ENCODE data around the gene PLCL1. TPM values are rescaled to one million over a fixed set of nuclear protein-coding genes. Genes with fewer than 3 reads are reported as not detected.

The PLCL1 gene
- total RNA-seq, 6 donors from 2014 or later, result 5.3 to 17.0 (median 8.1) TPM

DNA sequence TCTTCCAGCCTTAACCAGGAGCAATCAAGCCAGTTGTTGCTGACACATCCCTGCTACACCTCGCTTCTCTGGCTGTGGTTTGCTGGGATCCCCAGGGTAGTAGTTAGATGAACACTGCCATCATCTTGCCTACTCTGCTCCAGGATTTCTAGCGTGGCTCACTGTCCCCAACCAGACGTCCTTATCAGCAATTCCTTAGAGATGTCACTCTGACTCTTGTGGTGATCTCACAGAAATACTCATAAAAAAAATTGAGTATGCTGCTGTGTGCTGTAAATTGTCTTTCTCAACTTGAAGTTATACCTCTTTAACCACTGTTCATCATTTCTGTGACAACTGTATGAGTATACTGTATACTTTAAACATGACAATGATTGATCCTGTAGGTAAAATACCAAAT, 63.2 kb downstream of the PLCL1 start:
- H3K9me3 ChIP-seq, result no peaks in the 10 kb centered on the region
- WGBS, 2 donors, result 76 to 81% methylated on average over 3 of the region's 3 CpGs

GRCh38 chr2:197868206-197868605, 63.8 kb downstream of the PLCL1 start:
- H3K4me3 ChIP-seq, result no peak overlapping the region
- 93 to 95% methylated on average over 3 of the region's 3 CpGs for WGBS, 2 donors
- no peak overlapping the region for H3K27ac ChIP-seq
- peaks cover 0 to 5% (median 0%) of the 10 kb centered on the region in 4 donors for H3K4me1 ChIP-seq
- no peaks in the 10 kb centered on the region for H3K27me3 ChIP-seq
- H3K36me3 ChIP-seq, result no peaks in the 10 kb centered on the region
- ATAC-seq (ENCODE audit: low FRiP score in 2 of 2) (no peak), DNase-seq (no peak)
- no peaks in the 10 kb centered on the region for H3K9me3 ChIP-seq
- no peak for TF ChIP-seq POLR2AphosphoS5 (IDR thresholded peaks at IDR 0.05)
- TF ChIP-seq POLR2A (IDR thresholded peaks at IDR 0.05), result no peak
- TF ChIP-seq CTCF (IDR thresholded peaks at IDR 0.05), result no peak
- no peak for TF ChIP-seq EP300 (IDR thresholded peaks at IDR 0.05)

More for the DNA sequence above, 63.2 kb downstream of the PLCL1 start:
- no peak overlapping the region for H3K4me3 ChIP-seq
- no peak overlapping the region for H3K27ac ChIP-seq
- DNase-seq (no peak), ATAC-seq (ENCODE audit: low FRiP score in 2 of 2) (no peak)
- no peaks in the 10 kb centered on the region for H3K27me3 ChIP-seq
- H3K4me1 ChIP-seq, result peaks cover 0 to 5% (median 0%) of the 10 kb centered on the region in 4 donors
- no peak for TF ChIP-seq CTCF (IDR thresholded peaks at IDR 0.05)
- TF ChIP-seq EP300 (IDR thresholded peaks at IDR 0.05), result no peak
- H3K36me3 ChIP-seq, result no peaks in the 10 kb centered on the region

- H3K4me3 ChIP-seq, result no peak overlapping the region
Observed at GRCh38 chr2:197869041-197869440, 64.6 kb downstream of the PLCL1 start.

GRCh38 chr2:197869501-197870111, 65.2 kb downstream of the PLCL1 start:
- no peak overlapping the region for H3K27ac ChIP-seq
- ATAC-seq (ENCODE audit: low FRiP score in 2 of 2), result peak in 1 of 2 donors; percentile 10
- no peaks in the 10 kb centered on the region for H3K27me3 ChIP-seq
- no peak overlapping the region for H3K4me3 ChIP-seq
- 52 to 63% methylated on average over 8 of the region's 8 CpGs for WGBS, 2 donors
- H3K9me3 ChIP-seq, result no peaks in the 10 kb centered on the region
- TF ChIP-seq POLR2A (IDR thresholded peaks at IDR 0.05), result no peak
- TF ChIP-seq POLR2AphosphoS5 (IDR thresholded peaks at IDR 0.05), result no peak
- no peak for TF ChIP-seq CTCF (IDR thresholded peaks at IDR 0.05)
- TF ChIP-seq EP300 (IDR thresholded peaks at IDR 0.05), result no peak
- H3K4me1 ChIP-seq, result peaks cover 0 to 5% (median 0%) of the 10 kb centered on the region in 4 donors
- no peak for DNase-seq
- no peaks in the 10 kb centered on the region for H3K36me3 ChIP-seq

More at GRCh38 chr2:197869041-197869440, 64.6 kb downstream of the PLCL1 start:
- Histone ChIP-seq H3K36me3 (no peaks in the 10 kb centered on the region), H3K27me3 (no peaks in the 10 kb centered on the region), H3K27ac (no peak overlapping the region), H3K4me1 (peaks cover 0 to 5% (median 0%) of the 10 kb centered on the region in 4 donors), H3K9me3 (no peaks in the 10 kb centered on the region)
- no peak for TF ChIP-seq CTCF (IDR thresholded peaks at IDR 0.05)
- TF ChIP-seq EP300 (IDR thresholded peaks at IDR 0.05), result no peak
- no peak for TF ChIP-seq POLR2A (IDR thresholded peaks at IDR 0.05)
- TF ChIP-seq POLR2AphosphoS5 (IDR thresholded peaks at IDR 0.05), result no peak
- DNase-seq (no peak), ATAC-seq (ENCODE audit: low FRiP score in 2 of 2) (no peak)
- WGBS, 2 donors, result 87 to 95% methylated on average over 2 of the region's 2 CpGs

GRCh38 chr2:197870137-197870536, 65.7 kb downstream of the PLCL1 start:
- no peak for ATAC-seq (ENCODE audit: low FRiP score in 2 of 2)
- Histone ChIP-seq H3K27me3 (no peaks in the 10 kb centered on the region), H3K4me1 (peaks cover 0 to 5% (median 0%) of the 10 kb centered on the region in 4 donors), H3K36me3 (no peaks in the 10 kb centered on the region), H3K9me3 (no peaks in the 10 kb centered on the region), H3K4me3 (no peak overlapping the region), H3K27ac (no peak overlapping the region)
- 100% methylated on average over 2 of the region's 2 CpGs for WGBS, 2 donors
- no peak for TF ChIP-seq EP300 (IDR thresholded peaks at IDR 0.05)
- no peak for TF ChIP-seq CTCF (IDR thresholded peaks at IDR 0.05)
- DNase-seq, result no peak
